ENCODE measurements around the gene ZBP1. TPM values are rescaled to one million over a fixed set of nuclear protein-coding genes. Genes with fewer than 3 reads are reported as not detected.

ZBP1 gene
- total RNA-seq, 1 experiment from 2014 or later = not detected

GRCh38 chr20:57610261-57610952, 9.8 kb downstream of the ZBP1 start:
- Histone ChIP-seq H3K9me3 (ENCODE audit: low read length) (no peaks in the 10 kb centered on the region), H3K4me1 (ENCODE audit: insufficient read depth, low read length) (no peaks in the 10 kb centered on the region), H4K20me1 (ENCODE audit: low read length) (no peaks in the 10 kb centered on the region), H3K4me2 (ENCODE audit: low read length) (no peak overlapping the region), H3K4me3 (ENCODE audit: low read length) (no peak overlapping the region), H3F3A (ENCODE audit: low read length, unreplicated experiment) (no peaks in the 10 kb centered on the region), H3K9me2 (replicated peaks; ENCODE audit: low read length) (no peaks in the 10 kb centered on the region), H3K36me3 (ENCODE audit: low read depth, low read length) (no peaks in the 10 kb centered on the region), H3K27me3 (ENCODE audit: low read length) (no peaks in the 10 kb centered on the region), H2AFZ (ENCODE audit: low read length) (no peak overlapping the region), H3K27ac (ENCODE audit: low read length) (no peak overlapping the region), H3K79me2 (ENCODE audit: low read length) (no peaks in the 10 kb centered on the region), H3K9ac (ENCODE audit: low read length) (no peak overlapping the region)
- DNase-seq (no peak), ATAC-seq (no peak)
- BruUV-seq (replicated peaks) = no TSS peak
- TF ChIP-seq EZH2 (IDR thresholded peaks at IDR 0.05; ENCODE audit: low read length, unreplicated experiment) (no peak), EZH2phosphoT487 (IDR thresholded peaks at IDR 0.05; ENCODE audit: borderline replicate concordance, low read length) (no peak), CTCF (conservative IDR thresholded peaks at IDR 0.05; ENCODE audit: low read depth, low read length) (no peak)
- ChIA-PET POLR2A (ENCODE audit: unreplicated experiment) (no interaction called here), CTCF (interaction anchor here (0.7 kb wide), 1 partner anchor 14 kb away, joined by 4 read pairs; no protein-coding TSS in a partner anchor)
- intact Hi-C loops (cut with micrococcal nuclease) = loop anchor here (10.0 kb wide), 1 partner anchor 384 kb away; no protein-coding TSS in a partner anchor

- no peak overlapping the region for H3K4me2 ChIP-seq (ENCODE audit: low read length)
- CTCF ChIA-PET = interaction anchor here (0.7 kb wide), 1 partner anchor 13 kb away, joined by 4 read pairs; no protein-coding TSS in a partner anchor
- no peaks in the 10 kb centered on the region for H3K9me3 ChIP-seq (ENCODE audit: low read length)
- intact Hi-C loops (cut with micrococcal nuclease) = loop anchor here (10.0 kb wide), 1 partner anchor 385 kb away; no protein-coding TSS in a partner anchor
- POLR2A ChIA-PET (ENCODE audit: unreplicated experiment) = no interaction called here
- no peak overlapping the region for H2AFZ ChIP-seq (ENCODE audit: low read length)
- ATAC-seq (no peak), DNase-seq (no peak)
- H3F3A ChIP-seq (ENCODE audit: low read length, unreplicated experiment) = no peaks in the 10 kb centered on the region
- no peak for TF ChIP-seq EZH2 (IDR thresholded peaks at IDR 0.05; ENCODE audit: low read length, unreplicated experiment)
- no peak for TF ChIP-seq EZH2phosphoT487 (IDR thresholded peaks at IDR 0.05; ENCODE audit: borderline replicate concordance, low read length)
- peak; percentile 50 for TF ChIP-seq CTCF (conservative IDR thresholded peaks at IDR 0.05; ENCODE audit: low read depth, low read length)
- H3K4me3 ChIP-seq (ENCODE audit: low read length) = no peak overlapping the region
- no peaks in the 10 kb centered on the region for H4K20me1 ChIP-seq (ENCODE audit: low read length)
- H3K9me2 ChIP-seq (replicated peaks; ENCODE audit: low read length) = no peaks in the 10 kb centered on the region
- H3K27ac ChIP-seq (ENCODE audit: low read length) = no peak overlapping the region
- no peaks in the 10 kb centered on the region for H3K27me3 ChIP-seq (ENCODE audit: low read length)
- H3K9ac ChIP-seq (ENCODE audit: low read length) = no peak overlapping the region
- H3K79me2 ChIP-seq (ENCODE audit: low read length) = no peaks in the 10 kb centered on the region
- BruUV-seq (replicated peaks) = no TSS peak
- no peaks in the 10 kb centered on the region for H3K4me1 ChIP-seq (ENCODE audit: insufficient read depth, low read length)
- no peaks in the 10 kb centered on the region for H3K36me3 ChIP-seq (ENCODE audit: low read depth, low read length)
Observed at GRCh38 chr20:57609842-57610167, 10.4 kb downstream of the ZBP1 start.
